NOMO-1 (cell line): ENCODE data around the gene TPRN.

Experiments
- DNase-seq, 2 experiments: peaks; one replicate each; lab custom pipeline; 2025; ENCODE audit not compliant: unreplicated experiment in 2 of 2; lab: John Stamatoyannopoulos, UW

The TPRN gene

GRCh38 chr9:137225699-137226331, 25.3 kb upstream of the TPRN start:
- no peak for DNase-seq

- DNase-seq = peak in 1 of 2 experiments; percentile 29
Observed at GRCh38 chr9:137224830-137225694, 24.5 kb upstream of the TPRN start, which contains the start of gene CYSRT1. Gene CYSRT1, plus strand, starts transcription at chr9:137225174. Its CDS starts 448 bp downstream, at chr9:137225622.

- DNase-seq = peak; percentile 99 to 100
Observed at GRCh38 chr9:137223078-137223970, 22.8 kb upstream of the TPRN start.

GRCh38 chr9:137222190-137223077, 21.9 kb upstream of the TPRN start, which contains the start of gene RNF208:
Gene RNF208, minus strand, starts transcription at chr9:137222240. Its CDS starts 1,028 bp downstream, at chr9:137221212.
- DNase-seq = no peak

GRCh38 chr9:137221506-137222111, 21.1 kb upstream of the TPRN start:
- DNase-seq = no peak

GRCh38 chr9:137221095-137221505, 20.6 kb upstream of the TPRN start:
- DNase-seq = no peak

- no peak for DNase-seq
Observed at GRCh38 chr9:137220317-137221094, 20.0 kb upstream of the TPRN start.

- DNase-seq = no peak
Observed at GRCh38 chr9:137219757-137220316, 19.3 kb upstream of the TPRN start.

GRCh38 chr9:137218754-137219271, 18.3 kb upstream of the TPRN start:
- DNase-seq = no peak

GRCh38 chr9:137218212-137218753, 17.7 kb upstream of the TPRN start:
- no peak for DNase-seq

GRCh38 chr9:137217276-137218211, 17.0 kb upstream of the TPRN start:
- no peak for DNase-seq

GRCh38 chr9:137216188-137216965, 15.8 kb upstream of the TPRN start:
- DNase-seq = no peak

- DNase-seq = no peak
Observed at GRCh38 chr9:137215196-137215986, 14.8 kb upstream of the TPRN start.

- no peak for DNase-seq
Observed at GRCh38 chr9:137214620-137215019, 14.1 kb upstream of the TPRN start.
